Measurements from ENCODE around the gene MYZAP. TPM values are rescaled to one million over a fixed set of nuclear protein-coding genes. Genes with fewer than 3 reads are reported as not detected.

MYZAP gene
- polyA plus RNA-seq, 1 of the 3 experiments (the other 2 are of a cell fraction): 0.07 TPM

DNA sequence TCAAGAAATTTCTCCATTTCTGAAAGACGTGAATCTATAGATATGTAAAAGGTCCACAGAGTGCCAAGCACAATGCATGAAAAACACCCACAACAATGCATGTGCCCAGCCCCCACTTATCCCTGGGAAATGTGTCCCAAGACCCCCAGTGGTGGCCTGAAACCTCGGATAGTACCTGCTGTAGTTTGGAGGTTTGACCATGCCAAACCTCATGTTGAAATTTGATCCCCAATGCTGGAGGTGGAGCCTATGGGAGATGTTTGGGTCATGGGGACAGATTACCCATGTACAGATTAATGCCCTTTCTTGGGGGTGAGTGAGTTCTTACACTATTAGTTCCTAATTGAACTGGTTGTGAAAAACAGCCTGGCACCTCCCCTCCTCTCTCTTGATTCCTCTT lies 21.4 kb upstream of the MYZAP start:
- no peaks in the 10 kb centered on the region for H3F3A ChIP-seq (replicated peaks; ENCODE audit: insufficient read depth)
- CTCF ChIA-PET: no interaction called here
- no peaks in the 10 kb centered on the region for H3K27me3 ChIP-seq (ENCODE audit: insufficient read depth)
- H3K36me3 ChIP-seq (replicated peaks in 1 of 2; ENCODE audit: control insufficient read depth in 1 of 2, insufficient read depth in 2 of 2, low read length in 1 of 2): no peaks in the 10 kb centered on the region
- 67% methylated on average over 2 of the region's 2 CpGs for WGBS (ENCODE audit: low lambda C conversion rate)
- no peak overlapping the region for H3K27ac ChIP-seq (ENCODE audit: low read depth in 2 of 2, low read length in 1 of 2)
- H3K4me1 ChIP-seq (ENCODE audit: control insufficient read depth in 1 of 2, insufficient read depth in 2 of 2, low read depth in 1 of 2, low read length in 1 of 2): peaks cover 0 to 16% of the 10 kb centered on the region in 2 experiments; a peak in 1 of 4 replicates
- H3K4me3 ChIP-seq (ENCODE audit: low read depth in 2 of 2, low read length in 1 of 2): no peak overlapping the region
- H3K9ac ChIP-seq: no peak overlapping the region
- POLR2A ChIA-PET: no interaction called here
- DNase-seq: no peak
- H3K9me2 ChIP-seq: no peaks in the 10 kb centered on the region
- TF ChIP-seq MEF2A (IDR thresholded peaks at IDR 0.05; ENCODE audit: borderline replicate concordance, low read depth): no peak
- no peak for TF ChIP-seq FOSL2 (IDR thresholded peaks at IDR 0.05; ENCODE audit: borderline replicate concordance, low read depth)
- no peak for TF ChIP-seq RXRA (IDR thresholded peaks at IDR 0.05; ENCODE audit: borderline replicate concordance, low read depth)
- no peak for TF ChIP-seq CHD2 (IDR thresholded peaks at IDR 0.05; ENCODE audit: low read length, partially characterized antibody)
- TF ChIP-seq EP300 (IDR thresholded peaks at IDR 0.05; ENCODE audit: borderline replicate concordance in 1 of 2, low read depth in 1 of 2, low read length in 1 of 2): no peak
- H3K79me2 ChIP-seq (ENCODE audit: insufficient read depth): no peaks in the 10 kb centered on the region
- no peaks in the 10 kb centered on the region for H3K9me3 ChIP-seq
- no peak overlapping the region for H3K4me2 ChIP-seq
- no peak overlapping the region for H2AFZ ChIP-seq (ENCODE audit: low read depth)
- H4K20me1 ChIP-seq (ENCODE audit: insufficient read depth): no peaks in the 10 kb centered on the region

DNA sequence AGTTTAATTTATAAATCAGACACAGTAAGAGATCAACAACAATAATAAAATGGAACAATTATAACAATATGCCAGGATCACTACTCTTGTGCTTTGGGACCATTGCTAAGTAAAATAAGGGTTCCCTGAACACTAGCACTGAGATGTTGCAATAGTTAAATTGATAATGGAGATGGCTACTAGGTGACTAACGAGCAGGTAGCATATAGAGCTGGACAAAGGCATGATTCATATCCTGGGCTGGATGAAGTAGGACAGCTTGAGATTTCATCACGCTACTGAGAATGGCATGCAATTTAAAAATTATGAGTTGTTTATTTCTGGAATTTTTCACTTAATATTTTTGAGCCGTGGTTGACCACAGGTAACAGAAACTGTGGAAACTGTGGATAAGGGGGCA lies 20.7 kb upstream of the MYZAP start:
- H2AFZ ChIP-seq (ENCODE audit: low read depth): no peak overlapping the region
- no peak overlapping the region for H3K4me2 ChIP-seq
- ChIA-PET POLR2A (no interaction called here), CTCF (interaction anchor here (1.5 to 2.4 kb wide), 2 partner anchors 10 to 12 kb away, joined by 7 to 14 read pairs; no protein-coding TSS in a partner anchor)
- no peaks in the 10 kb centered on the region for H3K36me3 ChIP-seq (replicated peaks in 1 of 2; ENCODE audit: control insufficient read depth in 1 of 2, insufficient read depth in 2 of 2, low read length in 1 of 2)
- H3K79me2 ChIP-seq (ENCODE audit: insufficient read depth): no peaks in the 10 kb centered on the region
- no peak overlapping the region for H3K9ac ChIP-seq
- DNase-seq: no peak
- no peaks in the 10 kb centered on the region for H4K20me1 ChIP-seq (ENCODE audit: insufficient read depth)
- no peak overlapping the region for H3K4me3 ChIP-seq (ENCODE audit: low read depth in 2 of 2, low read length in 1 of 2)
- H3K9me2 ChIP-seq: no peaks in the 10 kb centered on the region
- TF ChIP-seq EZH2phosphoT487 (IDR thresholded peaks at IDR 0.05; ENCODE audit: borderline replicate concordance, low read depth): no peak
- peak; percentile 15; the same call in 1 of the 2 replicates for TF ChIP-seq FOSL2 (IDR thresholded peaks at IDR 0.05; ENCODE audit: borderline replicate concordance, low read depth)
- no peaks in the 10 kb centered on the region for H3K9me3 ChIP-seq
- H3K27ac ChIP-seq (ENCODE audit: low read depth in 2 of 2, low read length in 1 of 2): no peak overlapping the region
- WGBS (ENCODE audit: low lambda C conversion rate): 34% methylated on average over 3 of the region's 3 CpGs
- H3F3A ChIP-seq (replicated peaks; ENCODE audit: insufficient read depth): no peaks in the 10 kb centered on the region
- peaks cover 0 to 16% of the 10 kb centered on the region in 2 experiments; a peak in 1 of 4 replicates for H3K4me1 ChIP-seq (ENCODE audit: control insufficient read depth in 1 of 2, insufficient read depth in 2 of 2, low read depth in 1 of 2, low read length in 1 of 2)
- no peaks in the 10 kb centered on the region for H3K27me3 ChIP-seq (ENCODE audit: insufficient read depth)

DNA sequence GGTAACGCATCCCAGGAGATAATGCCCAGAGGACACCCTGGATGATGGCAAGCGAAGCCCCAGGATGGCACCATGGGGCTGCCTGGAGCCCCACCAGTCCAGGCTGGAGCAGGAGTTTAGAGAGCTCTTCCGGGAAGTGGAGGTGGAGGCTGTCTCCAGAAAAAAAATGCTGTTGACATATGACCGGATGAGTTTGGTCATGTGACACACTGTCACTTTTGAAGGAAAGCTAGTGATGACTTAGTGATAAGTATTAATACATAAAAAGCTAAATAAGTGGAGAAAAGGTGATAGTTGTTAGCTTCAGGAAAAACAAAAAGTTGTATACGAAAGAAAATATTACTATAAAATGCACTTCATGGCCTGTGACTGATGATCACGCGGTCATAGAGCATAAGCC lies 20.0 kb upstream of the MYZAP start:
- Histone ChIP-seq H3K4me2 (no peak overlapping the region), H3K4me3 (ENCODE audit: low read depth in 2 of 2, low read length in 1 of 2) (no peak overlapping the region), H3F3A (replicated peaks; ENCODE audit: insufficient read depth) (no peaks in the 10 kb centered on the region), H3K4me1 (ENCODE audit: control insufficient read depth in 1 of 2, insufficient read depth in 2 of 2, low read depth in 1 of 2, low read length in 1 of 2) (peaks cover 0 to 15% of the 10 kb centered on the region in 2 experiments; a peak in 1 of 4 replicates), H3K36me3 (replicated peaks in 1 of 2; ENCODE audit: control insufficient read depth in 1 of 2, insufficient read depth in 2 of 2, low read length in 1 of 2) (no peaks in the 10 kb centered on the region), H3K79me2 (ENCODE audit: insufficient read depth) (no peaks in the 10 kb centered on the region), H4K20me1 (ENCODE audit: insufficient read depth) (no peaks in the 10 kb centered on the region), H3K27ac (ENCODE audit: low read depth in 2 of 2, low read length in 1 of 2) (no peak overlapping the region), H3K9me3 (no peaks in the 10 kb centered on the region), H2AFZ (ENCODE audit: low read depth) (no peak overlapping the region), H3K27me3 (ENCODE audit: insufficient read depth) (no peaks in the 10 kb centered on the region), H3K9me2 (no peaks in the 10 kb centered on the region), H3K9ac (no peak overlapping the region)
- ChIA-PET CTCF (interaction anchor here (1.5 to 2.4 kb wide), 2 partner anchors 10 to 12 kb away, joined by 7 to 14 read pairs; no protein-coding TSS in a partner anchor), POLR2A (no interaction called here)
- no peak for DNase-seq
- no peak for TF ChIP-seq NFIC (IDR thresholded peaks at IDR 0.05; ENCODE audit: borderline replicate concordance)
- TF ChIP-seq ELF1 (IDR thresholded peaks at IDR 0.05): no peak
- no peak for TF ChIP-seq FOXJ3 (CRISPR knock-in tag; IDR thresholded peaks at IDR 0.05)
- no peak for TF ChIP-seq CHD2 (IDR thresholded peaks at IDR 0.05; ENCODE audit: low read length, partially characterized antibody)
- TF ChIP-seq, protein P1, sequence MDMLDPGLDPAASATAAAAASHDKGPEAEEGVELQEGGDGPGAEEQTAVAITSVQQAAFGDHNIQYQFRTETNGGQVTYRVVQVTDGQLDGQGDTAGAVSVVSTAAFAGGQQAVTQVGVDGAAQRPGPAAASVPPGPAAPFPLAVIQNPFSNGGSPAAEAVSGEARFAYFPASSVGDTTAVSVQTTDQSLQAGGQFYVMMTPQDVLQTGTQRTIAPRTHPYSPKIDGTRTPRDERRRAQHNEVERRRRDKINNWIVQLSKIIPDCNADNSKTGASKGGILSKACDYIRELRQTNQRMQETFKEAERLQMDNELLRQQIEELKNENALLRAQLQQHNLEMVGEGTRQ (IDR thresholded peaks at IDR 0.05; ENCODE audit: borderline replicate concordance, low read depth, low read length): no peak
- TF ChIP-seq YY1 (IDR thresholded peaks at IDR 0.05; ENCODE audit: low read depth): no peak
- 84% methylated on average over 7 of the region's 7 CpGs for WGBS (ENCODE audit: low lambda C conversion rate)

All from SK-N-SH (cell line).